ENCODE data around the gene LRRC8C.

LRRC8C gene

DNA sequence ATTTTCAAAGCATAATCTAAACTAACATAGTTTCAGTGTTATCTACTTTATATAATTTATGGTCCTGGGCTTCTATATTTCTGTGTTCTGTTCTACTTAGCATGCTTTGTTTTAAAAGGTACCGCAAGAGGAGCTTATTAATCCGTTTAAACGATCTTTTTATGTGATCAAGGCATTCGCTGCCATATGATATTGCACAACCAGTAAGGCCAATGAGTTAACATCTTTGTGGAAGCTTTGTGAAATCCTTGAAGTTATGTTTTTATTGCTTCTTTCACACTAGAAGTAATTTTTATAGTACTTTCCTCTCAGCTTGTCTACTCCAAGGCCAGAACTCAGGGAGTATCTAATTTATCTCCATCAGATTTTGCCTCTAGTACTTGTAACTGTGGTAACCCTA, 8.9 kb downstream of the LRRC8C start:
- no peaks in the 10 kb centered on the region for H3K27me3 ChIP-seq (ENCODE audit: insufficient read depth, low read length, poor library complexity)
- peaks cover 13% of the 10 kb centered on the region; the same call in 1 of the 2 replicates for H4K20me1 ChIP-seq (ENCODE audit: insufficient read depth, low read length)
- peaks cover 85% of the 10 kb centered on the region for H3K79me2 ChIP-seq (ENCODE audit: insufficient read depth, low read length)
- no peak overlapping the region for H2AFZ ChIP-seq (ENCODE audit: low read depth, low read length)
- peaks cover 16% of the 10 kb centered on the region for H3K9me3 ChIP-seq (ENCODE audit: insufficient read depth, low read length, severe bottlenecking)
- H3K27ac ChIP-seq (ENCODE audit: low read length): no peak overlapping the region
- H3K4me1 ChIP-seq (ENCODE audit: insufficient read depth, low read length): no peaks in the 10 kb centered on the region
- no peak overlapping the region for H3K4me3 ChIP-seq (ENCODE audit: low read depth in 1 of 2, low read length in 2 of 2)
- no peak overlapping the region for H3K9ac ChIP-seq (ENCODE audit: low read depth, low read length)
- H3K36me3 ChIP-seq (ENCODE audit: insufficient read depth, low read length): no peaks in the 10 kb centered on the region
- ATAC-seq (ENCODE audit: insufficient read depth, low read depth) (no peak), DNase-seq (no peak)
- no peak overlapping the region for H3K4me2 ChIP-seq (ENCODE audit: insufficient read depth, low read length)
- no peak for TF ChIP-seq CTCF (IDR thresholded peaks at IDR 0.05; ENCODE audit: borderline replicate concordance, extremely low read depth, low read length, poor library complexity, severe bottlenecking)
- TF ChIP-seq EZH2 (IDR thresholded peaks at IDR 0.05; ENCODE audit: borderline replicate concordance, low read depth, low read length, severe bottlenecking): no peak

- no peaks in the 10 kb centered on the region for H3K36me3 ChIP-seq (ENCODE audit: insufficient read depth, low read length)
Measured at GRCh38 chr1:89643577-89643976, 10.7 kb downstream of the LRRC8C start.

GRCh38 chr1:89644119-89644814, 11.3 kb downstream of the LRRC8C start:
- H3K27me3 ChIP-seq (ENCODE audit: insufficient read depth, low read length, poor library complexity): no peaks in the 10 kb centered on the region
- no peak overlapping the region for H3K4me2 ChIP-seq (ENCODE audit: insufficient read depth, low read length)
- peaks cover 16% of the 10 kb centered on the region for H3K9me3 ChIP-seq (ENCODE audit: insufficient read depth, low read length, severe bottlenecking)
- ATAC-seq (ENCODE audit: insufficient read depth, low read depth) (no peak), DNase-seq (no peak)
- H4K20me1 ChIP-seq (ENCODE audit: insufficient read depth, low read length): peaks cover 7% of the 10 kb centered on the region; the same call in 1 of the 2 replicates
- peaks cover 77% of the 10 kb centered on the region for H3K79me2 ChIP-seq (ENCODE audit: insufficient read depth, low read length)
- no peak overlapping the region for H2AFZ ChIP-seq (ENCODE audit: low read depth, low read length)
- TF ChIP-seq EZH2 (IDR thresholded peaks at IDR 0.05; ENCODE audit: borderline replicate concordance, low read depth, low read length, severe bottlenecking): no peak
- no peak for TF ChIP-seq CTCF (IDR thresholded peaks at IDR 0.05; ENCODE audit: borderline replicate concordance, extremely low read depth, low read length, poor library complexity, severe bottlenecking)
- no peak overlapping the region for H3K9ac ChIP-seq (ENCODE audit: low read depth, low read length)
- no peaks in the 10 kb centered on the region for H3K4me1 ChIP-seq (ENCODE audit: insufficient read depth, low read length)
- H3K27ac ChIP-seq (ENCODE audit: low read length): no peak overlapping the region
- no peaks in the 10 kb centered on the region for H3K36me3 ChIP-seq (ENCODE audit: insufficient read depth, low read length)
- H3K4me3 ChIP-seq (ENCODE audit: low read depth in 1 of 2, low read length in 2 of 2): no peak overlapping the region

More at GRCh38 chr1:89643577-89643976, 10.7 kb downstream of the LRRC8C start:
- H3K79me2 ChIP-seq (ENCODE audit: insufficient read depth, low read length): peaks cover 78% of the 10 kb centered on the region
- H3K27me3 ChIP-seq (ENCODE audit: insufficient read depth, low read length, poor library complexity): no peaks in the 10 kb centered on the region
- no peaks in the 10 kb centered on the region for H3K4me1 ChIP-seq (ENCODE audit: insufficient read depth, low read length)
- no peak overlapping the region for H3K4me2 ChIP-seq (ENCODE audit: insufficient read depth, low read length)
- H3K9me3 ChIP-seq (ENCODE audit: insufficient read depth, low read length, severe bottlenecking): peaks cover 16% of the 10 kb centered on the region
- H3K27ac ChIP-seq (ENCODE audit: low read length): no peak overlapping the region
- H3K4me3 ChIP-seq (ENCODE audit: low read depth in 1 of 2, low read length in 2 of 2): no peak overlapping the region
- H3K9ac ChIP-seq (ENCODE audit: low read depth, low read length): no peak overlapping the region
- DNase-seq (no peak), ATAC-seq (ENCODE audit: insufficient read depth, low read depth) (no peak)
- TF ChIP-seq CTCF (IDR thresholded peaks at IDR 0.05; ENCODE audit: borderline replicate concordance, extremely low read depth, low read length, poor library complexity, severe bottlenecking): no peak
- no peak for TF ChIP-seq EZH2 (IDR thresholded peaks at IDR 0.05; ENCODE audit: borderline replicate concordance, low read depth, low read length, severe bottlenecking)
- H4K20me1 ChIP-seq (ENCODE audit: insufficient read depth, low read length): peaks cover 9% of the 10 kb centered on the region; the same call in 1 of the 2 replicates
- H2AFZ ChIP-seq (ENCODE audit: low read depth, low read length): no peak overlapping the region
